ENCODE data around the gene FBXL7.

The FBXL7 gene

DNA sequence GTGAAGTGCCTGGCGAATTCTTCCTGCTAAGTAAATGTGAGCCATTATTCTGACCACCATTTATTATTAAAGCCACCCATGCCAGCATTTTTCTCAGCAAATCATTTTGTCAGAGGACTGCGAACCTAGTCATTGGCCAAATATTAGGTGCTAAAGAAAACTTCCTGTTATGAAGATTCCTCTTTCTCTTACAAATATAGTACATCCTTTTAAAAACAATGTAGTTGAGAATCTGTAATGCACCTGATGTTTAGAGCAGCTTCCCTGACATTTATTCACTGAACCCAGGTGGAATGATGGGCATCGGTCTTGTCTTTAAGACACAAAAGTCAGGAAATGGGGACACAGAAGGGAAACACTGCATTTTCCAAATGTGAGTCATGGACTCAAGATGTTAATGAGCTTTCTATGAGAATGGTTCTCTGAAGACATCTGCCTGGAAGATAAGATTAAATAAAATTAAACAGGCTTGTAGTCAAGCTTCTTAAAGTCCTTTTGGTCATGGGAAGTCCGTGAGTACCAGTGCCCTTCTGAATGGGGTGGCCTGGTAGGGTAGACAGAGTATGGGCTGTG, 290.6 kb downstream of the FBXL7 start:
- ChIA-PET POLR2A (ENCODE audit: low non-redundant PET) (no interaction called here), CTCF (no interaction called here)
- no peak for DNase-seq (ENCODE audit: low spot score)
- no peak overlapping the region for H3K27ac ChIP-seq
- TF ChIP-seq, protein P1, sequence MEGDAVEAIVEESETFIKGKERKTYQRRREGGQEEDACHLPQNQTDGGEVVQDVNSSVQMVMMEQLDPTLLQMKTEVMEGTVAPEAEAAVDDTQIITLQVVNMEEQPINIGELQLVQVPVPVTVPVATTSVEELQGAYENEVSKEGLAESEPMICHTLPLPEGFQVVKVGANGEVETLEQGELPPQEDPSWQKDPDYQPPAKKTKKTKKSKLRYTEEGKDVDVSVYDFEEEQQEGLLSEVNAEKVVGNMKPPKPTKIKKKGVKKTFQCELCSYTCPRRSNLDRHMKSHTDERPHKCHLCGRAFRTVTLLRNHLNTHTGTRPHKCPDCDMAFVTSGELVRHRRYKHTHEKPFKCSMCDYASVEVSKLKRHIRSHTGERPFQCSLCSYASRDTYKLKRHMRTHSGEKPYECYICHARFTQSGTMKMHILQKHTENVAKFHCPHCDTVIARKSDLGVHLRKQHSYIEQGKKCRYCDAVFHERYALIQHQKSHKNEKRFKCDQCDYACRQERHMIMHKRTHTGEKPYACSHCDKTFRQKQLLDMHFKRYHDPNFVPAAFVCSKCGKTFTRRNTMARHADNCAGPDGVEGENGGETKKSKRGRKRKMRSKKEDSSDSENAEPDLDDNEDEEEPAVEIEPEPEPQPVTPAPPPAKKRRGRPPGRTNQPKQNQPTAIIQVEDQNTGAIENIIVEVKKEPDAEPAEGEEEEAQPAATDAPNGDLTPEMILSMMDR (conservative IDR thresholded peaks at IDR 0.05; ENCODE audit: low read depth): no peak

DNA sequence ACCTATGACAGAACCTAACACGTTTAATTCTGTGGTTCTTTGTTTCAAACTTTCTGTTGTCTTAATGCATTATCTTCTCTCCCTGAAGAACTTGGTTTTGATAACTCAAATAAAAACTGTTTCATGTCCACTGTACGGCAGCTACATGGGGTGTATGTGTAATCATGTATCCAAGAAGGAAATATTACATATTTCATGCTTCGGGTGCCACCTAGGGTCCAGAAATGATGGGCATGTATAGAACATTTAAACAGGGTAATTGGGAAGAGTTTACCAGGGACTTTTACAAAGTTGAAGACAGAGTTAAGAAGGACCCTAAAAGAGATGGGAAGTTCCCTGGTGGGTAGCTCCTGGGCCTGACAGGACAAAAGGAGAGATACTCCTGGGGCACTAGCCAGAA, 291.3 kb downstream of the FBXL7 start:
- ChIA-PET CTCF (no interaction called here), POLR2A (ENCODE audit: low non-redundant PET) (no interaction called here)
- TF ChIP-seq, protein P1 (conservative IDR thresholded peaks at IDR 0.05; ENCODE audit: low read depth): no peak

DNA sequence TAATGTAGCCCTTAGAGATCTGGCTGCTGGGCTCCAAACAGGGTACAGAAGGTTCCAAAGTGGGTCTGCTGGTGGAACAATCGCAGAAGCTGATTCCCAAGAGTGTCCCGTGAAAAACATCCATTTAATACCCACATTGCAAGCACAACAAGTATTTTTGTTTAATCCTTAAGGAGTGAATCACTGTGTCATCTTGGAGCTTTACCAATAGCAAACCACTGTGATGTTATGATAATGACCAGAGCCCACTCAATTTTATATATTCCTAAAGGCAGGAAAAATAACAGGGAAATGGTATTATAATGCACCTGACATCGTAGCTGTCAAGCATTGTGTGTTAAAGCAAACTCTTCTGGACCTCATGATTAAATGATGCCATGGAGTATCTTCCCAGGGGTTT, 291.9 kb downstream of the FBXL7 start:
- H3K27ac ChIP-seq: no peak overlapping the region
- POLR2A ChIA-PET (ENCODE audit: low non-redundant PET): no interaction called here
- TF ChIP-seq, protein P1 (conservative IDR thresholded peaks at IDR 0.05; ENCODE audit: low read depth): no peak
- DNase-seq (ENCODE audit: low spot score): no peak
- CTCF ChIA-PET: no interaction called here

More for the DNA sequence above, 291.3 kb downstream of the FBXL7 start:
- H3K27ac ChIP-seq: no peak overlapping the region
- DNase-seq (ENCODE audit: low spot score): no peak

DNA sequence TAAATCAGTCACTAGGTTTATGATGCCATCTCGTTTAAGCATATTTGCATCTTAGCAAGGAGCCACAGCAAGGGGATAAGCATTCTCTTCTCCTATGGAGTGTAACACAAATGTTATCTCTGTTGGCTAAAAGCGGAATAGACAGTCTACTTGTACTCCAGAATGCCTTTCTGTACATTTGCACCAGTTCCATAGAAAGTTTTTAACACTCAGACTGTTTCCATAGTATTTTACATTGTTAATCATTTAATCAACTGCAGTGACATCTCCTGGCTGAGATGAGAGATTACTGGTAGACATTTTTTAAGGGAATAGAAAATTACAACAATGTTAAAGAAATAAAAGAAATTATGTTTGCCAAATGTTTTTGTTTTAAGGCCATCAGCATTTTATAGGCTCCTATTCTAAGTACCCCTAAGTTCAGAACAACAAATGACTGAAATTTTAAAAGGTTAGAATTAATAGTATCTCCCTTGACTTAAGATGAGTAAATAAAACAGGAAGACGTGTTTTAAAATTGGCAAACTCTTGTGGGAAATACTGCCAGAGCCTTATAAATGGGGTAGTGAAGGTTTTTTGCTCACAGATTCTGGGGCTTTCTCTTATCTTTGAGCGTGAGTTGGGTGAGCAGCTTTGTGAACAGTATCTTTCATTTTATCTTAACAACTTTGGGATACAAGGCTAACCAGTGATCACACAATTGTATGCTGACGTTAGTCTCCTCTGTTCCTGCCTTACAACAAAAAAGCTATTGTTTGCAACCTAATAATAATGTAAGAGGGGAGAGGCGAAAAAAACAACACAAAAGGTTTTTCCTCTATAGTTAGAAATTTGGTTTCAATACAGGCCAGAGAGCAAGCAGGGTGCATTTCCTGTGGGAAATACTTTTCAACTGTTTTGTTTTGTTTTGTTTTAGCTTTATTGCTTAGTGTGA, 294.3 kb downstream of the FBXL7 start:
- TF ChIP-seq, protein P1 (conservative IDR thresholded peaks at IDR 0.05; ENCODE audit: low read depth): peak; percentile 19
- DNase-seq (ENCODE audit: low spot score): no peak
- POLR2A ChIA-PET (ENCODE audit: low non-redundant PET): no interaction called here
- CTCF ChIA-PET: no interaction called here
- no peak overlapping the region for H3K27ac ChIP-seq

DNA sequence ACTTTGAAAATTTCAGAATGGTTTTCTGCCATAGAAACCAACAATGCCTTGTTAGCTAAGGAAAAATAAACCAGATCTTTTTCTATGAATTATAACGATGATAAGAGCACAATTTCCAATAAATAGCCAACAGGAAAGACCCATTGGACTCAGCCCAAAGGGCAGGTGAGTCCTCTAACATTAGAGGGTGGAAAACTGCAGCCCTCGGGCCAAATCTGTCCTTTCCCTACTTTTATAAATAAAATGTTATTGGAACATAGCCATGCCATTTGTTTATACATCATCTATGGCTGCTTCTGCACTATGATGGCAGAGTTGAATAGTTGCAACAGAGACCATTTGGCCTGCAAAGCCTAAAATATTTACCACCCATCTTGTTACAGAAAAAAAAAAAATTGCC, 296.1 kb downstream of the FBXL7 start:
- TF ChIP-seq, protein P1 (conservative IDR thresholded peaks at IDR 0.05; ENCODE audit: low read depth): no peak
- no peak overlapping the region for H3K27ac ChIP-seq
- no peak for DNase-seq (ENCODE audit: low spot score)
- CTCF ChIA-PET: interaction anchor here (0.6 kb wide), 1 partner anchor 1020 kb away, joined by 5 read pairs; no protein-coding TSS in a partner anchor
- POLR2A ChIA-PET (ENCODE audit: low non-redundant PET): no interaction called here

DNA sequence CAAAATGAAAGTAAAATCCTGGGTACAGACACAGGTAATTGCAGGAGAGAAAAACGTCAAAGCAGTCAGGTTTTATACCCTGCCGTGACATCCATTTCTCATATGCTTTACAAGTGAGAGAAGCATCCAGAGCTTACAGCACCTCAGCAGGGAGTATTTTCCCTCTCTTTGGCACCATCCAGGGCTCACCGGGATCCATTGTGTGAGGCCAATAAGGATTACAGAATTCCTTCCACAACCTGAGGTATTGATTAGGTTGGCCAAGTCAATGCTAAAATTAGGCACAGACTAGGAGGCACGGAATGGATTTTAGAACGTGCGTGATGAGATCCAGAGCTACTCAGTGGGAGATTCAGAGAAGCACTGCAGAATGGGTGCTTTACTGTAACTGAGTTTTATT, 296.6 kb downstream of the FBXL7 start:
- POLR2A ChIA-PET (ENCODE audit: low non-redundant PET): no interaction called here
- CTCF ChIA-PET: no interaction called here
- TF ChIP-seq, protein P1 (conservative IDR thresholded peaks at IDR 0.05; ENCODE audit: low read depth): no peak
- no peak for DNase-seq (ENCODE audit: low spot score)
- no peak overlapping the region for H3K27ac ChIP-seq
